GM03348 (cell line): ENCODE measurements around the gene ELFN2.

Experiments used
- DNase-seq: peaks from one replicate; pipeline ENCODE4 v3.0.0; 2012; ENCODE audit warnings: low spot score

Gene ELFN2

DNA sequence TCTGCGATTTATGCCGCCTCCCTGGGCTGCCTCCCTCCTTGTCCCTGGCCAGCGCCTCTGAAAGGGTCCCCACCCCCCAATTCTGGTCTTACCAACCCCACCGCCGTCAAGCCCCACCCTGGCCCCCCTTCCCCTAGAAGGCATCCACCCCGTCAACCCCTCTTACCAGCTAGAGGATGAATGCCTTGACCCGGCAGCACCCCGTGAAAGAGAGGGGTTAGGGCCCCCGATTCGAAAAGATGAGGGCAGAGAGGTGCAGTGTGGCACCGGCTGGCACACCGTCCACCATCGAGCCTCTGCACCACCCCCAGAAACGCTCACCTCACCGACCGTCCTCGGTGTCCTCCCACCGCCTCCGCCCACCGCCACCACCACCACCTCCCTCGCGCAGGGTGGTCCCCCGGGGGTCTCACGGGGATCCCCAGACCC lies 559 bp downstream of the ELFN2 start:
- no peak for DNase-seq

DNA sequence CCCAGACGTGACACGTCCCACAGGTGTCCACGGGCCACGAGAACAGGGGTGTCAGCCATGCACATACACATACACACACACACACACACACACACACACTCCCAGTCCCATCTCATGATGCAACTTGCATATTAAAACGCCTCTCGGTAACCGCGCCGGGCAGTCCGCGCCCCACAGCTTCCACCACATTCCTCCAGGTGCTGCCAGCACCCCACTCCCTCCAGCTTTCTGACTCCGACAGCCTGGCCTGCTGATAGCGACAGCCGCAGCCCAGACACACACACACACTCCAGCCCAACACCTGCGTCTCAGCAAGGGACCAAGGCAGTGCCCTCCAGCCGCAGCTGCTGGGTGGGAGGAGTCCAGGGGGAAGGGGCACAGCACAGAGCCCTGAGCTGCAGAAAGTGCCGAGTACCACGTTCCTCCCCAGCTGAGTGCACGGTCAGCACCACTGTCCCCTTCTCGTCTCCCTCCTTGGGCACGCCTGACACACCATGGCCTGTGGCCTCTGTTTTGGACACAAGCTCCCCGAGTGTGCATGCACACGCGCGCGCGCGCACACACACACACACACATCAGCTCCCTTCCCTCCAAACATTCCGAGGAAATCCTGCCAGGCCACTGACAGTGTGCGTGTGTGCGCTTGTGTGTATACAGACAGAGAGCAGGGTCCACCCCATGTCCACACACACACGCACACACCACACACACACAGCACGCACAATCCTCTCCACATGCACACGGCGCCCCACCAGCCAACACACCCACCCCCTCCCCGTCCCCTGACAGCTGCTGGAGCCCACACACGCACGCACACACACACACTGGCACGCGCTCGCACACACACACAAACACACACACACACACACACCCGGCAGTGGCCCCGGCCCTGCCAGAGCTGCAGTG lies 1.2 kb downstream of the ELFN2 start:
- DNase-seq = no peak

DNA sequence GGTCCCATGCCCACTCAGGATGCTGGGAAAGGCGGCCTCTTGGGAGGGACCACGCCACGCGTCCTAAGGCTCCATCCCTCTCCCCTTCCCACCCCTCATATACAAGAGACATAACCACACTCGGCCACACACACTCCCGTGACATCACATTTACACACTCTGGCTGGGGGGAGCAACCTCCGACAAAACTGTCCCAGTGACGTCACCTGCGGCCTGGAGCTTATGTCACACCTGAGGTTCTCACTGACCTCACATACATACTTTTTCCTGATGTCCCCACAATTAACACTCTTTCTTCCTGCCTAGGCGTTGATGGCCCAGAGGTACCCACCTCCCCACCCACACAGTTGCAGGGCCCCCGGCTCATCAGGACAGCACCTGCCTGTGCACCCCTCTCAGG lies 1.9 kb downstream of the ELFN2 start:
- no peak for DNase-seq

DNA sequence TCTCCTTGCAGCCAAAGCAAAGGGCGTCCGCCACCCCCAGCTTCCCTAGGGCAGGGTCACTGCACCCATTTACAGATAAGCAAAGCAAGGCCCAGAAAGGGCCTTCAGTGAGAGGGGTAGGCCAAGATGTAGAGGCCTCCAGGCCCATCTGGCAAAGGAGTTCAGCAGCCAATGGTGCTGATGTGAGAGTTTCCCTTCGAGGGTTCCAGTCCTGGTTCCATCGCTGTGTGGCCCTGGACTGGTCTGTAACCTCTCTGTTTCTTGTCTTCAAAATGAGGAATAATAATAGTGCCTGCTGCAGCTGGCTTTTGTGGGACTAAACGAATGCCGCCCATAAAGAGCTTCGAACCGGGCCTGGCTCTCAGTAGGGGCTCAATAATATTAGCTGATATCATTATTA lies 4.0 kb downstream of the ELFN2 start:
- DNase-seq = no peak

DNA sequence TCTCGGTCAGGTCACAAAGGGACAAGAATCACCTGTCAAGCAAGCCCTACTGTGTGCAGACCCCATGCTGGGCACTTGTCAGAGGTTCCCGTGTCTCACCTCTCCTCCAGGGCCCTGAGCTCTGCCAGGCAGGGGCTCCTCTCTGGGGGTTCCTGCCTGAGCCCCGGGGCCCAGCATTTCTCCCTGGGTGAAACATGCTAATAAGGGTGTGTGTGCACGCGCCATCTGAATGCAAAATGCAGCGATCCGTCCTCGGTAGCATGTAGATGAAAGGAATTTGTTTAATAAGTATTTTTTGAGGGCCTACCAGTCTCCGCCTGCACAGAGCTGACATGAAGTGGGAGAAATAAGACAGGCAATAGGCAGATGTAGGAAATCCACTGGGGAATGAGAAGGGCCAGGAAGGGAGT lies 5.8 kb downstream of the ELFN2 start:
- no peak for DNase-seq

DNA sequence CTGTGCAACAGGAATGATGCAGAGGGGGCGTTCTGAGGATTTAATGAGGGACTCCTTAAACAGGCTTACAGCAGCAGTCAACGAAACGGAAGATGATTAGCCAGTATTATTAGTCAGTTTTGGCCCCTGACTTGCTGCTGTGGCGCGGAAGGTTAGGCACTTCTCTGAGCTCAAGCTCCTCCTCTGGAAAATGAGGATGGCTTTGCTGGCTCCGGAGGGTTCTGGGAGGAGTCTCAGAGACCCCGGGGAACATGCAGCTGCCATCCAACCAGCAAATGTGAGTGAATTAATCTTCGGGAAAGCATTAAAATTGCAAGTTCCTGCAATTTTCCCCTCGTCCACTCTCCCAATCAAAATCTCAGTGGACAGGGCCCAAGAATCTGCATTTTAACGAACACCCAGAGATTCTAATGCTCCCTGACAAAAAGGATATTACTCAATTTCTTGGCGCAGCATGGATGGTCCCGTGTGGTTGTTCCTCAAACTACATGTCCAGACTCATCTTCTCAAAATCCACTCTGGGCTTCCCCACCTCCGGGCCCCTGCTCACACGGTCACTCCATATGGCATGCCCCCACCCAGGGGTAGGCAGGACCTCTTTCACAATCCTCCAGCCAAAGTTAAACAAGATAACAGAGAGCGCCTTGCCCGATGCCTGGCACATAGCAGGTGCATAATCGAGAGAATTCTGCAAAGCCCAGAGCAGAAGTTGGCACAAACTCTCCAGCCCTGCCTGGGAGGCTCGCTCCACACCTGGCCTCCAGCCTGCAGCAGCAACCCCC lies 6.4 kb downstream of the ELFN2 start:
- DNase-seq = no peak

DNA sequence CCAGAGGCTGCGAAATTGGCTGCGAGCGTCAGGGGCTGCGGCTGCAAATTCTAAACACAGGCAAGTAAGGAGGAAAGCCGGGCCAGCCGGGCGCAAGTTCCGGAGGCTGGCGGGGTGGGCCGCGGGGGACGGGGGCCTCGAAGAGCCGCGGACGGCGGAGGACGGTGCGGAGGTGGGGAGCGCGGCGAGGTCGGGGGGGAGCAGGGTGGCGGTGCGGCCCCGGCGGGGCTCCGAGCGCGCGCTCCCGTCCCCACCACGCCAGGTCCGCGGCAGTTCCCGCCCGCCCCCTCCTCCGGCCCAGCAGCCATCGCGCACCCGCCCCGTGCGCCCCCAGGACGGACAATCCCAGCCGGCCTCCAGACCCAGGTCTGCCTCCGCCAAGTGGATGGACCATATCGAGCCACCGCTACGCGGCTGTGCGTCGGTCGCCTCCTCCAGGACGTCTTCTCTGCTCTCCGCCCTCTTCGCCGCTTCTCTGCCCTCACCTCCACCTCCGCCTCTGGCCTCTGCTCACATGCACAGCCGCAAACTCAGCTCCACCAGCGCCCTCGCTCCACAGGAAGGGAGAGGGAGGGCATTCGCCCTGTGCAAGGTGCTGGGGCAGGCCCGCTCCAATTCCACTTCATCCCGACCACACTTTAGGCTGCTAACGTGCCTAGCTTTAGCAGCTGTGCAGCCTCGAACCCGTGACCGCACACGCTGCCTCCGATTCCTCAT lies 7.2 kb downstream of the ELFN2 start:
- DNase-seq = no peak

DNA sequence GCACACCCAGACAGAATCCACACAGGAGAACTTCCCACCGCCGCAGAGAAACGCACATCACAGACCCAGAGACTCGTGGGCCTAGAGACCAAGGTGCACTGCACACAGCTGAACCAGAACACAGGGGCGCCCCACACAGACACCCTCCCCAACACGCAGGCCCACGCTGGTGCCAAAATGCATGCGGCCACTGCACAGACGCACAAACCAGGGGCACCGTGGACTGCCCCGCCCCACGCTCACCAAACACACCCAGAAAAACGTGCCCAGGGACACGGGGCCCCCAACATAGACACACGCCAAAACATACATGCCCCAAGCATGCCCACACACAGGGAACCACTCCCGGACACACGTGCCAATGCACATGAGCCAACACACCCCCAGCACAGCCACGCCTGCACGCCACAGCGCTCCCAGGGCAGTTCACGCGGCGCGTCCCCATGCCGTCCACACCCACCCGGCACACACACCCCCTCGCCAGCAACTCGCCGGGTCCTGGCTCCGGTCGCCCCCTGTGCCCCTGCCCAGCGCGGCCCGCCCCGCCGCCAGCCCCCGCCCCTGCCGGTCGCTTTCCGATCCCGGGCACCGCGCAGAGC lies 7.8 kb downstream of the ELFN2 start:
- DNase-seq = no peak

DNA sequence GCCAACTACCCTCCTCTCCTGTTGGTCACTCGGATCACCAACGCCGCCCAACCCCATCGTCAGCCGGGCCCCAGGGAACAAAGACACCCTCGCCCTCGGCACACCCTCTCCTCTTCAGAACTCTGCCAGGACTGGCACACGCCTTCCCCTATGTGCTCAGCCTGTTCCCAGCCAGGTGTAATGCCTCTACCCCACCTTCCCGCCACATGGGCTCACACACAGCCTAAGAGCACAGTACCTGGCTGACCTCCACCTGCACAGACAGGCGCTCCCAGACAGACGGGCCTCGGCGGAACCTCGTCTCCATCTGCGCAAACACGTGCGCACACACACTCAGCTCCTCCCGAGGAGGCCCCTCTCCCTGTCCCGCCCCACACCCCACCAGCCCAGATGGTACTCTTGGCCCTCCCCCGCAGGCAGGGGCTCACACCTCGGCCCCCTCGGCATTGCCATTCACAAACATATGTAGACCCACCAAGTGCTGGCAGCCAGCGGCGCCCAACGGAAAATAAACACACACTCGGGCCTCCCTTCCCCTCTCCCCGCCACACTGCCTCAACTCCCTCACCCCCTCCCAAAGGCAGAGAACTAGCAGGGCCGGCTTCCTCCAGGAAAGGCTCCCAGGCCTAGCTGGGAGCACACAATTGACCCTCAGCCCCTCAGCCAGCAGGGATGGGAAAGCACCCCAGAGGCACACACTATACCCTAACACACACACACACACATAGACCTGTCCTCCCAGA lies 8.5 kb downstream of the ELFN2 start:
- DNase-seq = no peak

DNA sequence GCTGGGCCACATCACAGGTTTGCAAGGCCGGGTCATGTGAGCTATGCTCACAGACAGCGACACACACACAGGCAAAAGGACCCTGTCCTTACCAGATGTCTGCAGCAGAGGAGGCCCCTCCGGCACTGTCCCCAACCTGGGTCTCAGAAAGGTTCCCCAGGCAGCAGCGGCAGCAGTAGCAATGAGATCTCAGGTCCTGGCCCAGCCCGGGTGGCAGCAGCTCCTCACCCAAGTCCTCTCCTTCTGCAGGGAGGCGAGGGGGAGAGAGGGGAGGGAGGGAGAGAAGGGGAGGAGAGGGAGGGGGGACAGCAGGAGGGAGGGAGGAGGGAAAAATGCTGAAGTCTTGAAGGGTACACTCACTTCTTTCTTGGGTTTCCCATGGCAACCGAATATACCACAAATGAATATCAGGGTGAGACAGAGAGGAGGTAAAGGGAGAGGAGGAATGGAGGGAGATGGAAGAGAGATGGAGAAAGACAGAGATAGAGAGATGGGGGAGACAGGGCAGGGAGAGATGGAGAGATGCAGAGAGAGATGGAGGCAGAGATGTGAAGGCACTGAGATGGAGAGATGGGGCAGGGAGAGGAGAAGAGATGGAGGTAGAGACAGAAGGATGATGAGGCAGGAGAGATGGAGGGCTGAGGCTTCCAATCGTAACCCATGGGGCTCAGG lies 9.5 kb downstream of the ELFN2 start:
- DNase-seq = no peak

DNA sequence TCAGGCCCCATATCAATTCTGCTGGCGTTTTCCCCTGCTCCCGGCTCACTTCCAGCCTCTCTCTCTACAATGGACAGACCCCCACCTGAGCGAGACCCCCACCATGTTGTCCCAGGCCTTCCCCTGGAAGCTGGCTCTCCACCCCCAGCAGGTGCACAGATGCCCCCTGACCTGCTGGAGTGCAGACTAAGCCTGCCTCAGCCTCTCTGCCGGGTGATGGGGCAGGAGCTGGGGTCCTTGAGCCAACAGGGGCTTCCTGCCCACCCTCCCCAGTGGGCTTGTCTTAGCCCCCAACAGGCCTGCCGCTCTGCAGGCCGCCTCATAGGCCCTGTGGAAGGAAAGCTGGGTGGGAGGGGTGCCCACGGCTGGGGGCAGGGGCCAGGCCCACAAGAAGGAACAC lies 10.0 kb downstream of the ELFN2 start:
- no peak for DNase-seq

DNA sequence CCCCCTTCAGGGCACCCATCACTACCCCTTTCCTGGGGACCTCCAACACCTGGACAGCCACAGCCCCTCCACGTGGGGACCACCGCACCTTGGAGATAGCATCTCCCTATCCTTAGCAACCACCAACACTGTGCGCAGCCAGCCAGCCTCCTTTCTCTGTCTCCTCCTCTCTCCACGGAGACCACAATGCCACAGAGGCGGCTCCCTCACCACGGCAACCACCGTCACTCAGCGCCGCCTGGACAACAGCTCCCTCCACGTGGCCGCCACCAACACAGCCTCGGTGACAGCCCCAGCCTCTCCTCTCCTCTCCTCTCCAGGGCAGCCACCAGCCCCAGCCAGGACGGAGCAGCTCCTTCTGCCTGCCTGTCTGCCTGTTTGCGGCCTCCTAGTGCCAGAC lies 10.5 kb downstream of the ELFN2 start:
- no peak for DNase-seq

DNA sequence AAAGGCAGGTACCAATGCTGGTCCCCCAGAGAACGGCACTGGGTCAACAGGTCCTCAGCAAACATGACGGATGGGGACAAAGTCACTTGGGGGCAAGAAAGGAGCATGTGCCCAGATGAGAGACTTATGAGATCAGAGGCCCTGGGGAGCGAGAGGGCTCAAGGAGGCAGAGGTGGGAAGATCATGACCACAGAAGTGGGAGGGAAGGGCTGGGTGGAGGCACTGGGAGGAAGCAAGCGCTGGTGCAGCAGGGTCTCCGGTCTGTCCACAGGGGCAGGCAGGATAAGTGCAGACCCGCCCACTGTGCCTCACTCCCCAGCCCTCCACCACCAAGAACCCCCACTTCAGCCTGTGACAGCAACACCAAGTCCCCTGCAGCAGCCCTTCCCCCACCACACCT lies 10.9 kb downstream of the ELFN2 start:
- DNase-seq = no peak

DNA sequence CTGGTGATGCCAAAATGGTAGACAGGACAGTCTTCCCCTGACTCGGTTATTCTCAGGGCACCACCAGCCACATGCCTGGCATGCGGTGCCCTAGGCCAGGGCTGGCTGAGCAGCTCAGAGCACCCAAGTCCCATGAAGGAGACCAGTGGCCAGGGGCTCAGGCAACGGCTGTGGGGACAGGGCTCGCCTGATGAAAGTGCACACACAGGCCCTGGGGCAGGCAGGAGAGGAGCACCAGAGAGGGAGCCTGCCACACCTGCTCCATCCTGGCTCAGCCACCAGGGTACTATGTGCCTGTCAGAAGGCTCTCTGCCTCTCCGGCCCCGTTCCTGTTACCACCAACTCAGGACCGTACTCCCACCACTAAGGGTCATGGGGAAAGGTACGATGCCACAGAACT lies 12.1 kb downstream of the ELFN2 start:
- no peak for DNase-seq

DNA sequence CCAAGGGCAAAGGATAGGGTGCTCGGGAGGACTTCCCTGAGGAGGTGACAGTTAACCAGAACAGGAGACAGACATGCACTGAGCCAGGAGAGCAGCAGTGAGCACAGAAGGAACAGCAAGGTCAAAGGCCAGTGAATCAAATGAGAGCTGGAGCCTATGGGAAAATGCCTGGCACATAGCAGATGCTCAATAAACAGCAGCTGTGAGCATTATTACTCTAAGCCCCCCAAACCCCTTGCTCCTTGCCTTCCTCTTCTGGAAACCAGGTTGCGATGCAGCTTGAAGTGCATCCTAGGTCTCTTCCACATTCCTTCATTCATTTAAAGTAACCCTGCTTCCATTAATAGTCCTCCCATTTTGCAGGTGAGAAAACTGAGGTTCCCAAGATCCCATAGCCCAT lies 13.0 kb downstream of the ELFN2 start:
- no peak for DNase-seq

DNA sequence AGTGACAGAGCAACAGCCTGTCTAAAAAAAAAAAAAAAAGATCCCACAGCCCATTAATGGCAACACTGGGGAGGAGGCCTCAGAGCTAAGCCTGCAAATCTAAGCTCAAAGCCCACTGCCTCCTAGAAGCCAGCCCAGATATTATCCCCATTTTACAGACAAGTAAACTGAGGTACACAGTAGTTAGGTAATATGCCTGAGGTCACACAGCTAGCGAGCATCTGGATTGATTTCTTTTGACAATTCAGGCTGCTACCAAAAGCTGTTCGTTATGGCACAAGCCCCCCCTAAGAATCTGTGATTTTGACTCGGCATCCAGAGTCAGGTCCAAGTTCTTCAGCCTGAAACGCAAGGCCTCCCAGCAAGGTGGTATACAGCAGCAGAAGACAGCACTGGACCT lies 13.7 kb downstream of the ELFN2 start:
- DNase-seq = no peak

DNA sequence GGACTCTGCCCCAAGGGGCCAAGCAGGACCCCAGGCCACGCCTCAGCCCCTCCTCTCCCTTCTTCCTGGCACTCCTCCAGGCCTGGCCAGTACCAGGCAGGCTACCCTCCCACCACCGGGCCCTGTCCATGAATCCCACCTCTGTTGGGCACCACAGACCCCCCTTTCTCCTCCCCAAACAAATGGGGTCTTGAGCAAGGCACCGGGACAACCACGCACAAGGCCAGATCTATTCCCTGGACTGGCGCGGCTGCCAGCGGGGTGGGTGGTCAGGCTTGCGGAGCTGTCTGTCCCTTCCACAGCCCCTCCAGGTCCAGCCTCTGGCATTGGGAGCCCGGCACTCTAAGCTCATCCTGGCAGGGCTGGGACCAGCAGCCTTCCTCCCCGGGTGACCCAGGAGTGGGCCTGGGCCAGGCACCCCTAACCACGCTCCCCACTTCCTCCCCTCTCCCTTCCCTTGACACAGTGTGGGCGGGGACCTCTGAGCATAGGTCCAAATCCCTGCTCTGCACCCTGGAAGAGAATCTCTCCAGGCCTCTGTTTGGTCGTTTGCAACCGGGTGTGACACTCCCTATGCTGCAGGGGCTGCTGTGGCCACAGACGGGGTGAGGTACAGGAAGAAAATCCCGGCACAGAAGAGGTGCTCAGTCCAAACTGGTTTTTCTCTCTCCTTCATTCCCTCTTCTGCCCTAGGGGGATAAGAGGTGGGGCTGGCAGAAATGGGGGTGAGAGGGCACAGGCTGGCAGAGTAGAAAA lies 14.6 kb downstream of the ELFN2 start:
- no peak for DNase-seq

DNA sequence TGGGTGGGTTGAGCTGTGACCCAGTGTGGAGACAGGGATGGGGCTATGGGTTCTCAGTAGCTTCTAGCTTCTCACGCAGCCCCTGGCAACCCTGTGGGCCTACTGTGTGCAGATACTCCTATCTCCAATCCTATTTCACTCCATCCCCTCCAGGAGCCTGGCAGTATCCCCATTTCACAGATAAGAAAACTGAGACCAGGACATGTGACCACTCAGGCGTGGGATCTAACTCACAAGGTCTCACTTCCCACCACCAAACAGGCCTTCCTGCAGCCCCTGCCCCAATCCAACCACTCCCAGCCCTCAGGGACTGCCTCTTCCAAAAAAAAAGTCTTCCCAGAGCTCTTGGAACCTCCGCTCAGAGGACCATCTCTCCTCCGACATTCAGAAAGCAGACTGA lies 15.6 kb downstream of the ELFN2 start:
- no peak for DNase-seq

DNA sequence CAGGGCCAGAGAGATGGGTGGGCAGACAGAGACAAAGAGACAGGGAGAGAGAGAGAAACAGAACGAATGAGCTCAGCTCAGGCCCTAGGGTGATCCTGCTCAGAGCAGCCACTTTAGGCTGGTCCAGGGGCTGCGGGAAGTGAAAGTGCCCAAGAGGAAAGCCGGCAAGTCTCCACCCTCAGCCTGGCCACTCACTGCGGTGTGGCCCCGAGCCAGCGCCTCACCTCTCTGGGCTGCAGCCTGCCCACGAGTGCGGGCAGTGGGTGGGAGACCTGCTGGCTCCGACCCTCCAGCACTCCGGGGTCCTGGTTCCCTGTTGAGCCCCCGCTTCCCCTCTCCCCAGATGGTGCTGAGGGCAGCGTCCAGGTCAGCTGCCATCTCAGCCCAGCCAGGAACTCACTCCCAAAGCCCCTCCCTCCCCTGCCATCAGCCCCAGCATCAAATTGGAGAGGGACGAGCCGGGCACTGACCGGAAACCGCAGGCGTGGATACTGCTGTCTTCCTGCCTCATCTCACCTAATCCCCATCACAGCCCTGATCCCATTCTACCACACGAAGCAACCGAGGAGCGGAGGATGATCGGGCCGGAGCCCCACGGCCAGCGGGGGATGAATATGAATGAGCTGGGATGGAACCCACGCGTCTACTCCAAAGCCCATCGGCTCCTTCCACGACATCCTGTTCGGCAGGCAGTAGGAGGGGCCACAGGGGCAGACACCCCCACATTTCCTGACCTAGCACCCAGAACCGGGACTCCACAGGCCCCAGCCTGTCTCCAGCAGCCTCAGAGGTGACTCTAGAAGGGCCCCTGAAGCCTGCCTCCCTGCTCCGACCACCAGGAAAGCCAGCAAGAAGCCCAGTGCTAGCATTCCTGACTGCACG lies 16.9 kb downstream of the ELFN2 start:
- no peak for DNase-seq
